Measurements from ENCODE around the gene OR1M1. TPM values are rescaled to one million over a fixed set of nuclear protein-coding genes. Genes with fewer than 3 reads are reported as not detected.

OR1M1 gene
- total RNA-seq, 4 donors from 2014 or later: not detected

- ATAC-seq (ENCODE audit: low FRiP score): no peak
- TF ChIP-seq CTCF (IDR thresholded peaks at IDR 0.05): no peak
- no peak for DNase-seq (ENCODE audit: low spot score)
Measured at GRCh38 chr19:9076901-9077300, 10.0 kb upstream of the OR1M1 start.

DNA sequence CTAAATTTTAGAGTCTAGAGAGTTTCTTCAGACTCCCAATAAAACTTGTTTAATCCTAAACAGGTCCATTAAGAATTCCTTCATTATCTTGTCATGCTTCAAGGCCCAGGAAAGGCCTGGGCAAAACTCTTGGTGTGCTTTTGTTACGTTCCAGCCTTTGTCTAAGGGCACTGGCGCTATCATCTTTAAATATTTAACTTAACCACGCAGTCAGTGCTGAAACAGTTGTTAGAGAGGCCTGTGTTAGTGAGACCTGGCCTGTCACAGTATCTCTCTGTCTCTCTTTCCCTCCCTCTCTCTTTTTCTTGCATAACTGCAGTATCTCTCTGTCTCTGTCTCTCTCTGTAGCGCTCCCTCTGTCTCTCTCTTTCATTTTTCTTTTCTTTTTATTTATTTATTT, 8.2 kb upstream of the OR1M1 start:
- ATAC-seq (ENCODE audit: low FRiP score) (no peak), DNase-seq (ENCODE audit: low spot score) (no peak)
- TF ChIP-seq CTCF (IDR thresholded peaks at IDR 0.05): no peak

GRCh38 chr19:9107375-9107774, 20.5 kb downstream of the OR1M1 start, which contains the start of gene OR7G2:
OR7G2 (minus strand) TSS chr19:9107475; CDS start chr19:9103243, 4,232 bp downstream.
- no peak for TF ChIP-seq CTCF (IDR thresholded peaks at IDR 0.05)
- DNase-seq (ENCODE audit: low spot score): no peak
- ATAC-seq (ENCODE audit: low FRiP score): no peak

- DNase-seq (ENCODE audit: low spot score) (no peak), ATAC-seq (ENCODE audit: low FRiP score) (no peak)
- TF ChIP-seq CTCF (IDR thresholded peaks at IDR 0.05): no peak
Measured at GRCh38 chr19:9109959-9110358, 23.1 kb downstream of the OR1M1 start.

DNA sequence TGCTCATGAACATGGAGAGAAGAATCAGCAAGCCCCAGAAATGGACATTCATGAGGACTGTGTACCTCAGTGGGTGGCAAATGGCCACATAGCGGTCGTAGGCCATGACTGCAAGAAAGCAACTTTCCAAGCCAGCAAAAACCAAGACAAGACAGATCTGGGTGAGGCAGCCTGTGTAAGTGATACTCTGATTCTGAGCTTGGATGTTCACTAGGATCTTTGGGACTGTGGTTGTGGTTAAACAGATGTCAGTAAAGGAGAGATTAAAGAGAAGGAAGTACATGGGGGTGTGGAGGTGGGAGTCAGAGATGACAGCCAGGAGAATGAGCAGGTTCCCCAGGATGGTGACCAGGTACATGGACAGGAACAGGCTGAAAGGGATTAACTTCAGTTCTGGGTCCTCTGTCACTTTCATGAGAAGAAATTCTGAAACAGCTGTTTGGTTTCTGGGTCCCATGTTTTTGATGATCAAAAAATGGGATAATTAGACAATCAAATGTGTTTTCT, 28.5 kb downstream of the OR1M1 start, which contains the start of gene OR7G1:
Gene OR7G1, minus strand, starts transcription at position 457 of the 507 bp plus-strand sequence. Its CDS starts 0 bp downstream, at position 457.
- ATAC-seq (ENCODE audit: low FRiP score) (no peak), DNase-seq (ENCODE audit: low spot score) (no peak)
- no peak for TF ChIP-seq CTCF (IDR thresholded peaks at IDR 0.05)

DNA sequence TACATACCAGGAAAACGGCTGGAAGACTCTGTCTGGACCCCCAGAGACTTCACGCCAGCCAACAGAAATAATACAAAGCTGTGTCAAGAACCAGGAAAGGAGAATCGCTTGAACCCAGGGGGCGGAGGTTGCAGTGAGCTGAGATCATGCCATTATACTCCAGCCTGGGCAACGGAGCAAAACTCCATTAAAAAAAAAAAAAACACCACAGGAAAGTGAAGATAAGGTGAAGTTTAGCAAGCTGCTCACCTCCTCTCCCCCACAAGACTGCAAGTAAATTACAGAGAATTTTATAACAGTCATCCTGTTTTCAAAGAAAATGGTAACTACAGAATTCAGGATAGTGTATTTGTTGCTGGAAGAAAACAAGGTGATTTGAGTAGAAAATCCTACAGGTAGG, 29.7 kb downstream of the OR1M1 start:
- DNase-seq (ENCODE audit: low spot score) (no peak), ATAC-seq (ENCODE audit: low FRiP score) (no peak)
- TF ChIP-seq CTCF (IDR thresholded peaks at IDR 0.05): no peak

- DNase-seq (ENCODE audit: low spot score) (no peak), ATAC-seq (ENCODE audit: low FRiP score) (no peak)
- TF ChIP-seq CTCF (IDR thresholded peaks at IDR 0.05): no peak
Measured at GRCh38 chr19:9126900-9127405, 40.1 kb downstream of the OR1M1 start, which contains the start of gene OR7G3. OR7G3 (minus strand) TSS chr19:9126950; CDS start chr19:9126950, 0 bp downstream.

All from omental fat pad (tissue), 4 donors.